GM23338 (cell line): ENCODE measurements around the gene FASTK.

Experiments used
- CREB1 ChIP-seq: fragments of 250-450 bp; sonication (Bioruptor Pico); IDR thresholded peaks from 2 replicates; pipeline ENCODE4 v1.5.0; 2020; ENCODE audit warnings: low read depth, mild to moderate bottlenecking, moderate library complexity
- EZH2 ChIP-seq: fragments of 200-600 bp; sonication (generic); IDR thresholded peaks from one replicate; pipeline ENCODE4 v1.8.0; 2017; ENCODE audit warnings: antibody characterized with exemption, mild to moderate bottlenecking, low read depth; ENCODE audit not compliant: unreplicated experiment
- EZH2phosphoT487 ChIP-seq: fragments of 200-600 bp; sonication (generic); IDR thresholded peaks from one replicate; pipeline ENCODE4 v1.8.1; 2018; ENCODE audit warnings: antibody characterized with exemption; ENCODE audit not compliant: unreplicated experiment
- POLR2AphosphoS5 ChIP-seq: IDR thresholded peaks from 2 replicates; pipeline ENCODE4 v1.6.1; 2016; ENCODE audit warnings: antibody characterized with exemption, low read depth
- REST ChIP-seq: IDR thresholded peaks from one replicate; pipeline ENCODE4 v1.6.1; 2018; ENCODE audit warnings: antibody characterized with exemption; ENCODE audit not compliant: unreplicated experiment
- TF ChIP-seq, protein P1 (sequence below), 2 experiments: fragments of 200-600 bp in 1 of 2; sonication (generic) in 1 of 2; conservative IDR thresholded peaks; 2 replicates each; pipeline versions ENCODE4 v1.5.1 to v1.6.1; 2016 to 2017; ENCODE audit warnings: antibody characterized with exemption in 2 of 2, low read depth in 2 of 2, mild to moderate bottlenecking in 2 of 2, moderate library complexity in 1 of 2

GRCh38 chr7:151102991-151103390 is 22.4 kb upstream of the FASTK start:
- TF ChIP-seq, protein P1, sequence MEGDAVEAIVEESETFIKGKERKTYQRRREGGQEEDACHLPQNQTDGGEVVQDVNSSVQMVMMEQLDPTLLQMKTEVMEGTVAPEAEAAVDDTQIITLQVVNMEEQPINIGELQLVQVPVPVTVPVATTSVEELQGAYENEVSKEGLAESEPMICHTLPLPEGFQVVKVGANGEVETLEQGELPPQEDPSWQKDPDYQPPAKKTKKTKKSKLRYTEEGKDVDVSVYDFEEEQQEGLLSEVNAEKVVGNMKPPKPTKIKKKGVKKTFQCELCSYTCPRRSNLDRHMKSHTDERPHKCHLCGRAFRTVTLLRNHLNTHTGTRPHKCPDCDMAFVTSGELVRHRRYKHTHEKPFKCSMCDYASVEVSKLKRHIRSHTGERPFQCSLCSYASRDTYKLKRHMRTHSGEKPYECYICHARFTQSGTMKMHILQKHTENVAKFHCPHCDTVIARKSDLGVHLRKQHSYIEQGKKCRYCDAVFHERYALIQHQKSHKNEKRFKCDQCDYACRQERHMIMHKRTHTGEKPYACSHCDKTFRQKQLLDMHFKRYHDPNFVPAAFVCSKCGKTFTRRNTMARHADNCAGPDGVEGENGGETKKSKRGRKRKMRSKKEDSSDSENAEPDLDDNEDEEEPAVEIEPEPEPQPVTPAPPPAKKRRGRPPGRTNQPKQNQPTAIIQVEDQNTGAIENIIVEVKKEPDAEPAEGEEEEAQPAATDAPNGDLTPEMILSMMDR (conservative IDR thresholded peaks at IDR 0.05; ENCODE audit: low read depth in 2 of 2) = no peak
- no peak for TF ChIP-seq CREB1 (CRISPR knock-in tag)
- TF ChIP-seq POLR2AphosphoS5 = no peak
- no peak for TF ChIP-seq EZH2
- no peak for TF ChIP-seq EZH2phosphoT487
- TF ChIP-seq REST = no peak
